ENCODE results near the gene CCT6A. TPM values are rescaled to one million over a fixed set of nuclear protein-coding genes. Genes with fewer than 3 reads are reported as not detected.
"Not testable (repeated sequence)": the region's sequence is repeated elsewhere in the genome, so short reads cannot be mapped to it uniquely, and the experiment has no call there.

Gene CCT6A
- total and polyA plus RNA-seq, 2 of the 4 experiments (the other 2 are of a cell fraction), result 135 to 265 TPM

- H3K27ac ChIP-seq (ENCODE audit: insufficient read depth, low read length); H4K8ac ChIP-seq (ENCODE audit: low read depth in 2 of 2, low read length in 2 of 2); H2BK15ac ChIP-seq (ENCODE audit: low read depth, low read length); H3K4me1 ChIP-seq (ENCODE audit: control insufficient read depth, insufficient read depth, low read length); CTCF ChIA-PET; H3K27me3 ChIP-seq (ENCODE audit: control insufficient read depth, insufficient read depth, low read length); H4K20me1 ChIP-seq (ENCODE audit: insufficient read depth, low read length); H2BK5ac ChIP-seq (ENCODE audit: low read depth, low read length, poor library complexity, severe bottlenecking); H3K9ac ChIP-seq (ENCODE audit: low read depth, low read length); H2AFZ ChIP-seq (replicated peaks; ENCODE audit: low read length, poor library complexity); H2BK120ac ChIP-seq (ENCODE audit: low read depth, low read length); H3K18ac ChIP-seq (ENCODE audit: low read depth, low read length); H2AK5ac ChIP-seq (ENCODE audit: low read depth, low read length); H3K4me3 ChIP-seq (ENCODE audit: insufficient read depth, low read depth, low read length); H2BK20ac ChIP-seq (ENCODE audit: low read depth, low read length); H3K14ac ChIP-seq (replicated peaks; ENCODE audit: low read depth, low read length); H3K9me3 ChIP-seq (ENCODE audit: control insufficient read depth, insufficient read depth, low read length); intact Hi-C loops (cut with micrococcal nuclease); H3K23ac ChIP-seq (ENCODE audit: low read depth, low read length); H3K36me3 ChIP-seq (ENCODE audit: control insufficient read depth, insufficient read depth, low read length); H3K4me2 ChIP-seq (ENCODE audit: low read depth, low read length); BruUV-seq (replicated peaks); H4K5ac ChIP-seq (ENCODE audit: low read depth, low read length); DNase-seq; H3K56ac ChIP-seq (ENCODE audit: extremely low read depth, insufficient read depth, low read length); H3K4ac ChIP-seq (ENCODE audit: low read depth, low read length); H2AK9ac ChIP-seq (replicated peaks; ENCODE audit: low read depth, low read length, poor library complexity); POLR2A ChIA-PET (ENCODE audit: unreplicated experiment); H4K91ac ChIP-seq (ENCODE audit: insufficient read depth, low read depth, low read length); dilution Hi-C loops (cut with HindIII; ENCODE audit: low sequenced_read_pairs, unreplicated experiment); in situ Hi-C loops (cut with MboI; ENCODE audit: low sequenced_read_pairs); ATAC-seq (ENCODE audit: low read depth); H3K9me1 ChIP-seq (ENCODE audit: insufficient read depth, low read length): not testable (repeated sequence)
- peaks cover 19 to 36% of the 10 kb centered on the region in 2 experiments for H3K79me1 ChIP-seq (ENCODE audit: low read depth in 1 of 2, low read length in 2 of 2)
- WGBS, 2 experiments (ENCODE audit: extremely low coverage in 2 of 2, insufficient read length in 1 of 2), result no CpG with 5 or more reads among the region's 8 CpGs
Measured at GRCh38 chr7:56048763-56049162, 2.8 kb upstream of the CCT6A start.
